ENCODE data around the gene SNAPC2. TPM values are rescaled to one million over a fixed set of nuclear protein-coding genes. Genes with fewer than 3 reads are reported as not detected.

SNAPC2 gene
- total RNA-seq, 1 donor from 2014 or later, result 19.5 TPM

DNA sequence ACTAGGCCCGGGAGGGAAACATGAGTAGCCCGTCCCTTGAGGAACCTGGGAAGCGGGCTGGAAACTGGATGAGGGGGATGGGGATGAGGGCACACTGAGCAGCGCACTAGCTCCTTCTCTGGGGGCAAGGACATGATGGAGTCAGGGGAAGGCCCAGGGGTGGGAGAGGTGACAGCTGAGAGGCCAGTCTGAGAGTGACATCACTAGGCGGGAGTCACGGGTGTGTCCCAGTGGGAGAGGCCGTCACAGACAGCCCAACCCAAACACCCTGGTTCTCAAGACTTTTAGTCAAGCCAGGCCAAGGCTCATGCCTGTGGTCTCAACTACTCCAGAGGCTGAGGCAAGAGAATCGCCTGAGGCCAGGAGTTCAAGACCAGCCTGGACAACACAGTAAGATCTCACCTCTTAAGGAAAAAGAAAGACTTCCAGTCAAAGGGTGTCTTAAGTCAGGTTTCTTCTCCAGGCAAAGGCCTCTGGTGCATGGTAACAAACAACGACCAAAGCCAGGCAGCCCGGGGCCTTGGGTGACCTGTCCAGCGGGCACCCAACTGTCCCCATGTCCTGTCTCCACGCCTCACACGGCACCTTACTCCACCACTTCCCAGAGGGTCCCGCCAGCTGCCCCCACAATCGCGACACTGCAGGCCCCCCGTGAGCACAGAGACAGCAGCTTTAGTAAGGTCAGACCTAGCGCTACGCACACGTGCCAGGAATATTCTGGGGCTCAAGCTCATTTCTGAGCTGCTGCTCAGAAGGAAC is 48.8 kb downstream of the SNAPC2 start:
- intact Hi-C loops (cut with micrococcal nuclease), result no loop called here
- H3K9me3 Mint-ChIP-seq, result no peaks in the 10 kb centered on the region
- H3K27ac Mint-ChIP-seq, result no peak overlapping the region
- DNase-seq (ENCODE audit: low spot score), result no peak
- H3K27me3 Mint-ChIP-seq (ENCODE audit: low read depth), result no peaks in the 10 kb centered on the region
- no peak overlapping the region for H3K4me3 Mint-ChIP-seq (ENCODE audit: low read depth)
- no peaks in the 10 kb centered on the region for H3K4me1 Mint-ChIP-seq (ENCODE audit: low read depth)
- peaks cover 54% of the 10 kb centered on the region for H3K36me3 Mint-ChIP-seq (ENCODE audit: low read depth)

DNA sequence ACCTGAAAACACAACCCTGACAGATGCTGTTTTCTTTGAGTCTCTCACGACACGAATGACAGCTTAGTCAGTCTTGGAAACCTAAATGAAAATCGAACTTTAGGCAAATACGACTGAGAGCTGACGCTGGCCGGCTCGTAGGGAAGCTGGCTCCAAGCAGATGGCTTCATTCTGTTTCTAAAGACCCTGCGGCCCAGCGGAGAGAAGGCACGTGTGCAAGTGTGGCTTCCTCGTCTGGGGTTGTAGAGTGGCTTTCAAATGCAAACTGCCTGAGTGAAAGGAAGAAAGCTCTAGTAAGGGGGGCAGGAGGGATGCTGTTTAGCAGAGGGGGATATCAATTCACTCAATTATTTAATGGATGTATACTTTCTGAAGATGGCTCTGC is 49.4 kb downstream of the SNAPC2 start:
- Mint-ChIP-seq H3K36me3 (ENCODE audit: low read depth) (peaks cover 57% of the 10 kb centered on the region), H3K27ac (no peak overlapping the region), H3K4me1 (ENCODE audit: low read depth) (no peaks in the 10 kb centered on the region), H3K27me3 (ENCODE audit: low read depth) (no peaks in the 10 kb centered on the region), H3K9me3 (no peaks in the 10 kb centered on the region), H3K4me3 (ENCODE audit: low read depth) (no peak overlapping the region)
- no peak for DNase-seq (ENCODE audit: low spot score)
- intact Hi-C loops (cut with micrococcal nuclease), result no loop called here

DNA sequence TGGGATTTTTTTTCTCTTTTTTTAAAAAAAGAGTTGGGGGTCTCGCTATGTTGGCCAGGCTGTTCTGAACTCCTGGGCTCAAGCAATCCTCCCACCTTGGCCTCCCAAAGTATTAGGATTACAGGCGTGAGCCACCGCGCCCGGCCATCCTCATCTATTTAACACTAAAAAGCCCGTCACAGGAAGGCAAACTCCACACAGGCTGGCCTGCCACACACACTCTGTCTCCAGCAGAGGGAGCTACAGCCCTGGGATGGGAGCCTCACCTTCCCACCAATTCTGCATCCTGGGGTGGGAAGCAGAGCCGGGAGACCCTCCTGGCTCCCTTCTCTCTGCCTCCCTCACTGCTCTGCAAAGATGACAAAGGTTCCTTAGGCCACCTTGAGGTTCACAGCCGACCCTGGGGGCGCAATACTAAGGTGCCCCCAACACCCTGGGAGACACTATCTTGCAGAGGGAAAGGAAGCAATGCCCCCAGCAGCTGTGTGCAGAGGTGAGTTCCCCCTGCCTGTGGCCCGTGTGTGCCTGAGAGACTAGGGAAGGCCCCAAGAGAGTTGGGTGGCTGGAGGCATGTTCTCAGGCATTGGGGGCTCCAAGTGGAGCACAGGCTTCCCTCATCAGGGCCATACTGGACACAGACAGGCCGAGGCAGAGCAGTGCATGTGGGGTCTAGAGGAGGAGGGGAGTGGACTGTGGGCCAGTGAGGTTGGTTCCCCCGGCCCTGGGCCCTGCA is 50.7 kb downstream of the SNAPC2 start:
- no peaks in the 10 kb centered on the region for H3K27me3 Mint-ChIP-seq (ENCODE audit: low read depth)
- no peak for DNase-seq (ENCODE audit: low spot score)
- no peaks in the 10 kb centered on the region for H3K4me1 Mint-ChIP-seq (ENCODE audit: low read depth)
- intact Hi-C loops (cut with micrococcal nuclease), result no loop called here
- no peak overlapping the region for H3K27ac Mint-ChIP-seq
- H3K9me3 Mint-ChIP-seq, result no peaks in the 10 kb centered on the region
- no peak overlapping the region for H3K4me3 Mint-ChIP-seq (ENCODE audit: low read depth)
- peaks cover 53% of the 10 kb centered on the region for H3K36me3 Mint-ChIP-seq (ENCODE audit: low read depth)

DNA sequence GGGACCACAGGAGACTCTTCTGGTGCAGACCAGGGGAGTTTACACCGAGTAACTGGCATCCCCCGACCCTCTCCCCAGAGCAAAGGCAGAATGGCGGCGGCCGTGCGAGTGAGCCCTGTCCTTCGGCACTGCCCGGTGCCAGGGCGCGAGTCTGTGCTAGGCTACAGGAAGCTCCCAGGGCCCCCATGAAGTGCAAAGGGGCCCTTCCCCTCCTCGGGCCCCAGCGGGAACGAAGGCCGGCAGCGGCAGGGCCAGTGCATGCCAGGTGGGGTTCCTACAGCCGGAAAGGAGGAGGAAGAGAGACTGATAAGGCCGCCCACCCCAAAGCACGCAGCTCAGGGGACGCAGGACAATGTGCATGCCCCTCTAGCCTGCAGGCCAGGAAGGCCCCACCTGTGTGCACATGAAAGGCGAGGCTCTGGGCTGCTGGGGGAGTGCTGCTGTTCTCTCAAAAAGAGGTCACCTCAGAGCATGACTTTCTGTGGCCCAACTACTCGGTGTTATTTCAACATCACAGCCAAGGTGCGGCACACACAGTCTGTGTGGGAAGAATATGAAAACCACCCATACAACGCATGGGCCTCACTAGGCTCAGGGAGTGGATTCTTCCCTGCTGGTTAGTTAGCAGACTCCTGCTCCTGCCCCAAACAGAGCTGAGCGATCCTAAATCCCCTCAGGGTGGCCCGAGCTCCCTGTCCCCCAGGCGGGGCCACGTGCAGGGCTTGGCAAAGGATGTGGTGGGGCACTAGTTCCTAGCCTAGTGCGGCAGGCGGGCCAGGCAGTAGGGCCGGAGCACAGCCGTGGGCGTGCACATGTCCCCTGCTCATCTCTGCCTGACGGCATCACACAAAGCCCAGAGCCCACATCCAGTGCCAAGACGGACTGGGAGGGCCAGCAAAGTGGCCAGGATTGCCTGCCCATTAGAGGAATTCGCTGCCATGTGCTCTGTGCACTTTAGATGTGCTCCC is 51.7 kb downstream of the SNAPC2 start:
- H3K36me3 Mint-ChIP-seq (ENCODE audit: low read depth), result peaks cover 47% of the 10 kb centered on the region
- no peak overlapping the region for H3K27ac Mint-ChIP-seq
- no peak for DNase-seq (ENCODE audit: low spot score)
- no peaks in the 10 kb centered on the region for H3K27me3 Mint-ChIP-seq (ENCODE audit: low read depth)
- no peaks in the 10 kb centered on the region for H3K4me1 Mint-ChIP-seq (ENCODE audit: low read depth)
- intact Hi-C loops (cut with micrococcal nuclease), result no loop called here
- no peaks in the 10 kb centered on the region for H3K9me3 Mint-ChIP-seq
- no peak overlapping the region for H3K4me3 Mint-ChIP-seq (ENCODE audit: low read depth)

Other genes with a start within 250 kb of the SNAPC2 start
- gene MCEMP1, start 243.2 kb upstream of the SNAPC2 start, total RNA-seq, result not detected in 2 replicates
- 88.9 and 92.4 TPM in 2 replicates for gene TRAPPC5, start 239.5 kb upstream of the SNAPC2 start, total RNA-seq
- gene FCER2, start 218.2 kb upstream of the SNAPC2 start, total RNA-seq, result 0.46 and 0.99 TPM in 2 replicates
- not detected in 2 replicates for gene CLEC4G, start 188.2 kb upstream of the SNAPC2 start, total RNA-seq
- gene CD209, start 172.8 kb upstream of the SNAPC2 start, total RNA-seq, result not detected in 2 replicates
- not detected in 2 replicates for gene CLEC4M, start 157.1 kb upstream of the SNAPC2 start, total RNA-seq
- 3.8 and 4.5 TPM in 2 replicates for gene EVI5L, start 90.1 kb upstream of the SNAPC2 start, total RNA-seq
- gene PRR36, start 45.9 kb upstream of the SNAPC2 start, total RNA-seq, result 0.05 TPM in 1 of 2 replicates, not detected in the other
- not detected in 2 replicates for gene LRRC8E, start 31.8 kb upstream of the SNAPC2 start, total RNA-seq
- 43.0 and 44.6 TPM in 2 replicates for gene MAP2K7, start 16.5 kb upstream of the SNAPC2 start, total RNA-seq
- 6.3 TPM in 2 replicates for gene TGFBR3L, start 5.5 kb upstream of the SNAPC2 start, total RNA-seq
- 0.50 and 0.53 TPM in 2 replicates for gene CTXN1, start 5.8 kb downstream of the SNAPC2 start, total RNA-seq
- 79.2 and 90.2 TPM in 2 replicates for gene TIMM44, start 23.3 kb downstream of the SNAPC2 start, total RNA-seq
- 184 TPM in 2 replicates for gene ELAVL1, start 85.3 kb downstream of the SNAPC2 start, total RNA-seq
- gene CCL25, start 132.4 kb downstream of the SNAPC2 start, total RNA-seq, result not detected in 2 replicates
- gene FBN3, start 229.3 kb downstream of the SNAPC2 start, total RNA-seq, result not detected in 2 replicates

Measured in activated T-helper 2 cell treated with anti-CD3 and anti-CD28 coated beads, Interferon-gamma antibody, Interleukin-2, Interleukin-4, amounts not matched to agents 10 μg/mL and 5 μg/mL and 100 μg/mL, durations not matched to agents 14 hours and 24 hours and 36 hours (primary cell).